Measurements from ENCODE around the gene RPL21.
"Not testable (repeated sequence)": the region's sequence is repeated elsewhere in the genome, so short reads cannot be mapped to it uniquely, and the experiment has no call there.

The RPL21 gene

DNA sequence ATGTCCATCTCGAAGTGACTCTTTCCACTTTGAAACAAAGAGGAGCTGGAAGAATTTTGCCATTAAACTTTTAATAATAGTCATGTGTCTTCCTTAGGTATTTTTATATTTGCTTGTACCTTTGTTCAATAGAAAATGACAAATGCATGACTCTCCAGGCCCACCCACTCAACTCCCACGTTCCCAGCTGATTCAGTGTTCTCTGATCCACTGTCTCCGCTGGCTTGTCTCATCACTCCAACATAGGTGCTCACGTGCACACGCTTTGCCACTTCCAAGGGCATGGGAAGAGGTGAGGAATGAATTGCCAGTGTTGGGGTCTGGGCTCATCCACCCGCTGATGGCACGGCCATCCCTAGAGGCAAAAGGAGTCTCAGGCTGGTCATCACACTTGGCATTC lies 43.7 kb downstream of the RPL21 start:
- TF ChIP-seq EGR2 (tag by site-specific recombination; IDR thresholded peaks at IDR 0.05; ENCODE audit: low read depth) (peak; percentile 44), ZFHX2 (tag by site-specific recombination; conservative IDR thresholded peaks at IDR 0.05) (peak; percentile 52)
- TF ChIP-seq, protein P1, sequence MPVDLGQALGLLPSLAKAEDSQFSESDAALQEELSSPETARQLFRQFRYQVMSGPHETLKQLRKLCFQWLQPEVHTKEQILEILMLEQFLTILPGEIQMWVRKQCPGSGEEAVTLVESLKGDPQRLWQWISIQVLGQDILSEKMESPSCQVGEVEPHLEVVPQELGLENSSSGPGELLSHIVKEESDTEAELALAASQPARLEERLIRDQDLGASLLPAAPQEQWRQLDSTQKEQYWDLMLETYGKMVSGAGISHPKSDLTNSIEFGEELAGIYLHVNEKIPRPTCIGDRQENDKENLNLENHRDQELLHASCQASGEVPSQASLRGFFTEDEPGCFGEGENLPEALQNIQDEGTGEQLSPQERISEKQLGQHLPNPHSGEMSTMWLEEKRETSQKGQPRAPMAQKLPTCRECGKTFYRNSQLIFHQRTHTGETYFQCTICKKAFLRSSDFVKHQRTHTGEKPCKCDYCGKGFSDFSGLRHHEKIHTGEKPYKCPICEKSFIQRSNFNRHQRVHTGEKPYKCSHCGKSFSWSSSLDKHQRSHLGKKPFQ (tag by site-specific recombination; IDR thresholded peaks at IDR 0.05) = no peak
- POLR2A ChIA-PET = no interaction called here
- H3K4me1 ChIP-seq (ENCODE audit: control insufficient read depth, insufficient read depth, low read length) = no peaks in the 10 kb centered on the region
- H3K9me3 ChIP-seq (ENCODE audit: control insufficient read depth, insufficient read depth, low read depth, low read length) = no peaks in the 10 kb centered on the region
- H3K36me3 ChIP-seq (ENCODE audit: control insufficient read depth in 2 of 2, insufficient read depth in 1 of 2, low read length in 2 of 2) = no peaks in the 10 kb centered on the region
- no peak overlapping the region for H3K27ac ChIP-seq (ENCODE audit: extremely low read depth, low read depth, low read length)
- H3K4me3 ChIP-seq (ENCODE audit: low read depth, low read length) = no peak overlapping the region
- CTCF ChIA-PET = no interaction called here

DNA sequence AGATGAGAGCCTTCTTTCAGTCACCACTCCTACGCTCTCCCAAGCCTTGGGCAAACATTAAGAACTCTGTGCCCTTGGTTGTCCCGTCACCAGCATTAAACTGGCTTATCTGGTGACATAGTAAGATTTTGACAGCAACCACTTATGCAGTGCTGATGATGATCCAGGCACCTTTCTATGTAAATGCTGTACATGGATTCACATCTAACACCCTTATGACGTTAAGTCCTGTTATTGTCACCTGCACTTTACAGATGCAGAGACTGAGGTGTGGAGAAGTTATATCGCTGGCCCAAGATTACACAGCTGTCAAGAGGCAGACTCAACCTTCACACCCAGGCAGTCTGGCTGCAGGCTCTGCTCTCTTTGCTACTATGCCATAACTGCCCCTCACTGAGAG lies 44.3 kb downstream of the RPL21 start:
- Histone ChIP-seq H3K27ac (ENCODE audit: extremely low read depth, low read depth, low read length) (no peak overlapping the region), H3K36me3 (ENCODE audit: control insufficient read depth in 2 of 2, insufficient read depth in 1 of 2, low read length in 2 of 2) (no peaks in the 10 kb centered on the region), H3K4me3 (ENCODE audit: low read depth, low read length) (no peak overlapping the region), H3K9me3 (ENCODE audit: control insufficient read depth, insufficient read depth, low read depth, low read length) (no peaks in the 10 kb centered on the region), H3K4me1 (ENCODE audit: control insufficient read depth, insufficient read depth, low read length) (no peaks in the 10 kb centered on the region)
- TF ChIP-seq KLF8 (tag by site-specific recombination; IDR thresholded peaks at IDR 0.05) (no peak), OSR2 (tag by site-specific recombination; IDR thresholded peaks at IDR 0.05) (no peak), ZNF146 (tag by site-specific recombination; IDR thresholded peaks at IDR 0.05) (no peak)
- POLR2A ChIA-PET = no interaction called here
- CTCF ChIA-PET = no interaction called here

DNA sequence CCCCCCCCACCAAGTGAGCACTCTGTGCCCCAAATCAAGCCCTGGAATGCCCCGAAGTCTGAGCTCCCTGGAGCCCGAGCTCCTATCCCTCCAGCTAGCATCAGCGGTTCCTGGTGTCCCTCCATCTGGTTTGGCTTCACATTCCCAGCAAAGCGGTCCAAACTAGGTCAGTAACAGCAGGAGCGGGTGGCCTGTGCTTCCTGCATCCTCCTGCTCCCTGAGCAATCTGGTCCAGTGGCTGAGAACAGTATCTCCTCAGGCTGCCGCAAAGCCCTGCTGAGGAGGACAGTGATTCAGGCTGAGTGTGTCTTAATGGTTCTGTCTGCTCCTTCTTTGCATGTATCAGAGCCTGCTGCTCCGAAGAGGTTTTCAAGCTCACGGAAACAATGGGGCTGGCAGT lies 45.1 kb downstream of the RPL21 start:
- Histone ChIP-seq H3K9me3 (ENCODE audit: control insufficient read depth, insufficient read depth, low read depth, low read length) (no peaks in the 10 kb centered on the region), H3K4me3 (ENCODE audit: low read depth, low read length) (no peak overlapping the region), H3K36me3 (ENCODE audit: control insufficient read depth in 2 of 2, insufficient read depth in 1 of 2, low read length in 2 of 2) (no peaks in the 10 kb centered on the region), H3K4me1 (ENCODE audit: control insufficient read depth, insufficient read depth, low read length) (no peaks in the 10 kb centered on the region), H3K27ac (ENCODE audit: extremely low read depth, low read depth, low read length) (no peak overlapping the region)
- no peak for TF ChIP-seq ZNF501 (tag by site-specific recombination; IDR thresholded peaks at IDR 0.05)
- ChIA-PET CTCF (interaction anchor here (0.6 to 1.4 kb wide), 4 partner anchors 25 to 313 kb away, joined by 3 to 4 read pairs (median 3); partner anchors contain the start of gene RASL11A), POLR2A (no interaction called here)

DNA sequence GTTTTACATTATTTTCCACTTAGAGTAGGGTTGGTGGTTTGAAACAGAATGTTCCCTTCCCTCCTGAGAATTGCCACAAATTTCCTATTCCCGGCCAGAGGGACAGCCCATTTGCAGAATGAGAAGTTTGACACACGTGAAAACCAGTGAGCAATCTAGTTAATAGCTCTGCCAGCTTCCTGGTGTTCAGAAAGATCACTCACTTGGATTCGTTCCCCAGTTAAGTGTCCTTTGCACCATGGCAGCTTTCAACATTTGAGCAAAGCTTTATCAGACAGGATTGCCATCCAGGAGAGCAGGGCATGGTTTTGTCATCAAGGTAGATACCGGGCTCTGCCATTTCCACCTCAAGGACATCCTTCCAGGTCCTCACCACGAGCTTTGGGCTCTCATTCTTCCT lies 47.5 kb downstream of the RPL21 start:
- Histone ChIP-seq H3K4me3 (ENCODE audit: low read depth, low read length) (no peak overlapping the region), H3K9me3 (ENCODE audit: control insufficient read depth, insufficient read depth, low read depth, low read length) (no peaks in the 10 kb centered on the region), H3K36me3 (ENCODE audit: control insufficient read depth in 2 of 2, insufficient read depth in 1 of 2, low read length in 2 of 2) (no peaks in the 10 kb centered on the region), H3K4me1 (ENCODE audit: control insufficient read depth, insufficient read depth, low read length) (no peaks in the 10 kb centered on the region), H3K27ac (ENCODE audit: extremely low read depth, low read depth, low read length) (no peak overlapping the region)
- no peak for TF ChIP-seq ZNF473 (tag by site-specific recombination; IDR thresholded peaks at IDR 0.05)
- no peak for TF ChIP-seq ZEB2 (tag by site-specific recombination; IDR thresholded peaks at IDR 0.05)
- TF ChIP-seq ZNF701 (tag by site-specific recombination; IDR thresholded peaks at IDR 0.05) = no peak
- TF ChIP-seq HOXA7 (CRISPR knock-in tag; IDR thresholded peaks at IDR 0.05; ENCODE audit: borderline replicate concordance) = no peak
- CTCF ChIA-PET = no interaction called here
- POLR2A ChIA-PET = no interaction called here

DNA sequence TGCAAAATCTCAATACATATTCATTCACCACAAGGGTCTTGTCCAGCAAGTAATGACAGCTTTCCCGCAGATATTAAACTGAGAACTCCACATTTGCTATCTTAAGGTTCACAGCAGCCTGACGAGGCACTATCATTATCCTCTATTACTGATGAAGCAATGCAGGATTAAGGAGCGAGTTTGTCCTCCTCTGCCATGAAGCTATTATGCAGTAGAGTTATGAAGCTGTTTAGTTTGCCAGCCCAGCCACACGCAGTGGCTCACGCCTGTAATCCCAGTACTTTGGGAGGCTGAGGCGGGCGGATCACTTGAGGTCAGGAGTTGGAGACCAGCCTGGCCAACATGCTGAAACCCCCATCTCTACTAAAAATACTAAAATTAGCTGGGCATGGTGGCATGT lies 49.0 kb downstream of the RPL21 start:
- H3K9me3 ChIP-seq (ENCODE audit: control insufficient read depth, insufficient read depth, low read depth, low read length); H3K4me3 ChIP-seq (ENCODE audit: low read depth, low read length); H3K4me1 ChIP-seq (ENCODE audit: control insufficient read depth, insufficient read depth, low read length); POLR2A ChIA-PET; H3K36me3 ChIP-seq (ENCODE audit: control insufficient read depth in 2 of 2, insufficient read depth in 1 of 2, low read length in 2 of 2); H3K27ac ChIP-seq (ENCODE audit: extremely low read depth, low read depth, low read length); CTCF ChIA-PET: not testable (repeated sequence)

DNA sequence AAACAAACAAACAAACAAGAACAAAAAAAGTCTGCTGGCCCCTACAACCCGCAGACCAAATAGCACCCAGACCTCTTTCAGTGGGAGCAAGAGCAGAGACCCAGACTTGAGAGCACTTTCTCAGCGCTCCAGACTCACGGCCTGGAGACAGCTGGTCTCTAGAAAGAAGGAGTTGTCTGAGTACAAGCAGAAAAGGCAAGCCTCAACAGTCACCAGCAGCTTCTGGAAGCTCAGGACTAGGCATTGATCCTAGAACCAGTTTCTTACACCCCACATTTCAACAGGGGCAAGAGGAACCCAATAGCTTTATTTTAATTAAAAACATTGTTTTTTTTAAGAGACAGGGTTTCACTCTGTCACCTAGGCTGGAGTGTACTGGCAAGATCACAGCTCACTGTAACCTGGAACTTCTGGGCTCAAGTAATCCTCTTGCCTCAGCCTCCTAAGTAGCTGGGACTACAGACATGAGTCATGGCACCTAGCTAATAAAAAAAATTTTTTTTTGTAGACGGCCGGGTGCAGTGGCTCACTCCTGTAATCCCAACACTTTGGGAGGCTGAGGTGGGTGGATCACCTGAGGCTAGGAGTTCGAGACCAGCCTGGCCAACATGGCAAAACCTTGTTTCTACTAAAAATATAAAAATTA lies 49.7 kb downstream of the RPL21 start:
- Histone ChIP-seq H3K4me1 (ENCODE audit: control insufficient read depth, insufficient read depth, low read length) (no peaks in the 10 kb centered on the region), H3K4me3 (ENCODE audit: low read depth, low read length) (no peak overlapping the region), H3K9me3 (ENCODE audit: control insufficient read depth, insufficient read depth, low read depth, low read length) (no peaks in the 10 kb centered on the region), H3K27ac (ENCODE audit: extremely low read depth, low read depth, low read length) (no peak overlapping the region), H3K36me3 (ENCODE audit: control insufficient read depth in 2 of 2, insufficient read depth in 1 of 2, low read length in 2 of 2) (no peaks in the 10 kb centered on the region)
- ChIA-PET CTCF (interaction anchor here (1.1 kb wide), 1 partner anchor 17 kb away, joined by 3 read pairs; no protein-coding TSS in a partner anchor), POLR2A (no interaction called here)
- TF ChIP-seq ZNF510 (tag by site-specific recombination; IDR thresholded peaks at IDR 0.05; ENCODE audit: insufficient replicate concordance) = no peak
- TF ChIP-seq, protein P2, sequence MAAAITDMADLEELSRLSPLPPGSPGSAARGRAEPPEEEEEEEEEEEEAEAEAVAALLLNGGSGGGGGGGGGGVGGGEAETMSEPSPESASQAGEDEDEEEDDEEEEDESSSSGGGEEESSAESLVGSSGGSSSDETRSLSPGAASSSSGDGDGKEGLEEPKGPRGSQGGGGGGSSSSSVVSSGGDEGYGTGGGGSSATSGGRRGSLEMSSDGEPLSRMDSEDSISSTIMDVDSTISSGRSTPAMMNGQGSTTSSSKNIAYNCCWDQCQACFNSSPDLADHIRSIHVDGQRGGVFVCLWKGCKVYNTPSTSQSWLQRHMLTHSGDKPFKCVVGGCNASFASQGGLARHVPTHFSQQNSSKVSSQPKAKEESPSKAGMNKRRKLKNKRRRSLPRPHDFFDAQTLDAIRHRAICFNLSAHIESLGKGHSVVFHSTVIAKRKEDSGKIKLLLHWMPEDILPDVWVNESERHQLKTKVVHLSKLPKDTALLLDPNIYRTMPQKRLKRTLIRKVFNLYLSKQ (tag by site-specific recombination; IDR thresholded peaks at IDR 0.05; ENCODE audit: borderline replicate concordance) = no peak
- TF ChIP-seq ZNF248 (tag by site-specific recombination; IDR thresholded peaks at IDR 0.05) = no peak
